Measurements from ENCODE around the gene F2RL3.

The F2RL3 gene

DNA sequence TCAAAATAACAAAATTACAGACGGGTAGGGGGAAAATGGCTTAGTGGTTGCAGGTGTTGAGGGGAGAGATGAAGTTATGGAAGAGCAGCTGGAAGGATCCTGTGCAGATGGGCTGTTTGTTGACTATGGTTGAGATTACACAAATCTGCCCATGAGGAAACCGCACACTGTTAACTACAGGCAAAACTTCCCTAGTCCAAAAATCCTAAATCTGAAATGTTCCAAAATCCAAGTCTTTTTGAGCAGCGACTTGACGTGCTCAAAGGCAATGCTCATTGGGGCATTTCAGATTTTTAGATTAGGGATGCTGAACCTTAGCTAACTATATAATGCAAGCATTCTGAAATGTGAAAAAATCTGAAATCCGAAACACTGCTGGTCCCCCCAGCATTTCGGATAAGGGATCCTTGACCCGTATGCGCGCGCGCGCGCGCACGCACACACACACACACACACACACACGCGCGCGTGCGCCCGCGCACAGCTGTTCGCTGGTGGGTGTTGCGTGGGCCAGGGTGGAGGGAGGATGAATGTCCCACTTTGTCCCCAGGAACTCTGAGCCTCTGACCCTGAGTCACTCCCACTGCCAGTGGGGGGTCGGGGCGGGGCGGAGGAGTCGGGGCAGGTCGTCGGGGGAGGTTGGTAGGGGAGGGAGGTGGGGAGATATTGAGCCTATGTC lies 6.8 kb downstream of the F2RL3 start:
- TF ChIP-seq CTCF (conservative IDR thresholded peaks at IDR 0.05), result no peak
- TF ChIP-seq ZFX (IDR thresholded peaks at IDR 0.05), result no peak
- no peak overlapping the region for H3K27ac ChIP-seq

GRCh38 chr19:16896146-16897028 lies 7.6 kb downstream of the F2RL3 start:
- TF ChIP-seq ZFX (IDR thresholded peaks at IDR 0.05), result no peak
- TF ChIP-seq CTCF (conservative IDR thresholded peaks at IDR 0.05), result no peak
- H3K27ac ChIP-seq, result no peak overlapping the region

GRCh38 chr19:16897029-16897855 lies 8.4 kb downstream of the F2RL3 start:
- no peak overlapping the region for H3K27ac ChIP-seq
- no peak for TF ChIP-seq ZFX (IDR thresholded peaks at IDR 0.05)
- TF ChIP-seq CTCF (conservative IDR thresholded peaks at IDR 0.05), result no peak

DNA sequence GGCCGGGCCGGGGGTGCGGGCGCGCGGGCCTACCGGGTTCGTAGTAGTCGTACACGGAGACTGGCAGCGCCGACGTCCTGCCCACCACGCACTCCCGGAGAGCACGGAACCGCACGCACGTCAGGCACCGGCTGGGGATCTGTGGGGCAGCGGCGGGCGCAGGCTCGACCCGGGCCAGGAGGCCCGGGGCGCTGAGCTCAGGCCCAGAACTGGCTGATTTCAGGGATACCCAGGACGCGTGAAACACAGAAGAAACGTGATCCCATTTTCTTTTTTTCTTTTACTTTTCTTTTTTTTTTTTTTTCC lies 9.0 kb downstream of the F2RL3 start:
- TF ChIP-seq ZFX (IDR thresholded peaks at IDR 0.05) (no peak), CTCF (conservative IDR thresholded peaks at IDR 0.05) (no peak)
- no peak overlapping the region for H3K27ac ChIP-seq

DNA sequence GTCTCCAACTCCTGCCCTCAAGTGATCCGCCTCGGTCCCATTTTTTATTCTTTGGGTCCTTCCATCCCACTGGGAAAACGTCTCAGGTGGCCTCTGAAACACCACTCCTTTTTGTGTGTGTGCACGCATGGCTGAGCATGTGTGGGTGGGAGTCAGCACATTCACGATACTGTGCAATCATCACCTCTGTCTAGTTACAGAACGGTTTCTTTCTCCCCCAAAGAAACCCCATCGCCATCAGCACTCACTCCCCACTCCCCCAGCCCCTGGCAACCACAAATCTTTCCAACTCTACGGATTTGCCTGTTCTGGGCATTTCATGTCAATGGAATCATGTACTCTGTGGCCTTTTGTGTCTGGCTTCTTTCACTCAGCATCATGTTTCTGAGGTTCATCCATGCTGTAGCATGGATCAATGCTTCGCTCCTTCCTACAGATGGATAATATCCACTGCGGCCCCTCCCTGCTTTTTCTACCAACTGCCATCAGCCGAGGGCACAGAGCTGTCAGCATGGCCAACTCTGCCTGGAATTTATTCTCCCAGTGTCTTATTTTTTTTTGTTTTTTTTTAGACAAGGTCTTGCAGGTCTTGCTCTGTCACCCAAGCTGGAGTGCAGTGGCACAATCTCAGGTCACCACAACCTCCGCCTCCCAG lies 9.7 kb downstream of the F2RL3 start:
- TF ChIP-seq ZFX (IDR thresholded peaks at IDR 0.05) (no peak), CTCF (conservative IDR thresholded peaks at IDR 0.05) (no peak)
- no peak overlapping the region for H3K27ac ChIP-seq

GRCh38 chr19:16899566-16900075 lies 10.8 kb downstream of the F2RL3 start:
- TF ChIP-seq CTCF (conservative IDR thresholded peaks at IDR 0.05) (no peak; the same call in 1 of the 2 replicates), ZFX (IDR thresholded peaks at IDR 0.05) (no peak)
- H3K27ac ChIP-seq, result no peak overlapping the region

Data from C4-2B (cell line).